ENCODE data around the gene PIGZ.

DNA sequence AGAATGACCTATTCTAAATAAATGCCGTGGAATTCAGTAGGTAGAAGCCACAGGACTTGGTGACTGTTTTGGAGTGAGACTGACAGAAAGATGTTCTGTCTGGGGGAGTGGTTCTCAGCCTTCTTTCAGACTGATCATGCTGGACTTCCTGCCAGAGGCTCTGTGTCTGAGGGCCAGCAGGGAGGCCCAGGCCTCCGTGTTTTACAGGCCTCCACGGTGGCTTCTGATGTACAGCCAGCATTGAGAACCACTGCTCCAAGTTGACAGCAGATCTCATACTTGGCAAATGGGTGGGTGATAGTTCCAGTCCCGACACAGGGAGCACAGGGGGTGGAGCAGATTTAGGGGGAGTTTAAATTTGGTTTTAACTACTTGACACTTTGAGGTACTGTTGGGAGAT, 6.7 kb upstream of the PIGZ start:
- TF ChIP-seq POLR2A (IDR thresholded peaks at IDR 0.05; ENCODE audit: borderline replicate concordance, extremely low read depth, insufficient read depth, insufficient read length): no peak
- TF ChIP-seq, protein P1, sequence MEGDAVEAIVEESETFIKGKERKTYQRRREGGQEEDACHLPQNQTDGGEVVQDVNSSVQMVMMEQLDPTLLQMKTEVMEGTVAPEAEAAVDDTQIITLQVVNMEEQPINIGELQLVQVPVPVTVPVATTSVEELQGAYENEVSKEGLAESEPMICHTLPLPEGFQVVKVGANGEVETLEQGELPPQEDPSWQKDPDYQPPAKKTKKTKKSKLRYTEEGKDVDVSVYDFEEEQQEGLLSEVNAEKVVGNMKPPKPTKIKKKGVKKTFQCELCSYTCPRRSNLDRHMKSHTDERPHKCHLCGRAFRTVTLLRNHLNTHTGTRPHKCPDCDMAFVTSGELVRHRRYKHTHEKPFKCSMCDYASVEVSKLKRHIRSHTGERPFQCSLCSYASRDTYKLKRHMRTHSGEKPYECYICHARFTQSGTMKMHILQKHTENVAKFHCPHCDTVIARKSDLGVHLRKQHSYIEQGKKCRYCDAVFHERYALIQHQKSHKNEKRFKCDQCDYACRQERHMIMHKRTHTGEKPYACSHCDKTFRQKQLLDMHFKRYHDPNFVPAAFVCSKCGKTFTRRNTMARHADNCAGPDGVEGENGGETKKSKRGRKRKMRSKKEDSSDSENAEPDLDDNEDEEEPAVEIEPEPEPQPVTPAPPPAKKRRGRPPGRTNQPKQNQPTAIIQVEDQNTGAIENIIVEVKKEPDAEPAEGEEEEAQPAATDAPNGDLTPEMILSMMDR (IDR thresholded peaks at IDR 0.05 in 2 of 3, conservative IDR thresholded peaks at IDR 0.05 in 1 of 3; ENCODE audit: borderline replicate concordance in 1 of 3, insufficient read depth in 1 of 3, low read depth in 2 of 3, low read length in 2 of 3): no peak
- TF ChIP-seq, protein P2, sequence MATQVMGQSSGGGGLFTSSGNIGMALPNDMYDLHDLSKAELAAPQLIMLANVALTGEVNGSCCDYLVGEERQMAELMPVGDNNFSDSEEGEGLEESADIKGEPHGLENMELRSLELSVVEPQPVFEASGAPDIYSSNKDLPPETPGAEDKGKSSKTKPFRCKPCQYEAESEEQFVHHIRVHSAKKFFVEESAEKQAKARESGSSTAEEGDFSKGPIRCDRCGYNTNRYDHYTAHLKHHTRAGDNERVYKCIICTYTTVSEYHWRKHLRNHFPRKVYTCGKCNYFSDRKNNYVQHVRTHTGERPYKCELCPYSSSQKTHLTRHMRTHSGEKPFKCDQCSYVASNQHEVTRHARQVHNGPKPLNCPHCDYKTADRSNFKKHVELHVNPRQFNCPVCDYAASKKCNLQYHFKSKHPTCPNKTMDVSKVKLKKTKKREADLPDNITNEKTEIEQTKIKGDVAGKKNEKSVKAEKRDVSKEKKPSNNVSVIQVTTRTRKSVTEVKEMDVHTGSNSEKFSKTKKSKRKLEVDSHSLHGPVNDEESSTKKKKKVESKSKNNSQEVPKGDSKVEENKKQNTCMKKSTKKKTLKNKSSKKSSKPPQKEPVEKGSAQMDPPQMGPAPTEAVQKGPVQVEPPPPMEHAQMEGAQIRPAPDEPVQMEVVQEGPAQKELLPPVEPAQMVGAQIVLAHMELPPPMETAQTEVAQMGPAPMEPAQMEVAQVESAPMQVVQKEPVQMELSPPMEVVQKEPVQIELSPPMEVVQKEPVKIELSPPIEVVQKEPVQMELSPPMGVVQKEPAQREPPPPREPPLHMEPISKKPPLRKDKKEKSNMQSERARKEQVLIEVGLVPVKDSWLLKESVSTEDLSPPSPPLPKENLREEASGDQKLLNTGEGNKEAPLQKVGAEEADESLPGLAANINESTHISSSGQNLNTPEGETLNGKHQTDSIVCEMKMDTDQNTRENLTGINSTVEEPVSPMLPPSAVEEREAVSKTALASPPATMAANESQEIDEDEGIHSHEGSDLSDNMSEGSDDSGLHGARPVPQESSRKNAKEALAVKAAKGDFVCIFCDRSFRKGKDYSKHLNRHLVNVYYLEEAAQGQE (IDR thresholded peaks at IDR 0.05; ENCODE audit: low read depth): no peak
- no peak for TF ChIP-seq FOSL1 (IDR thresholded peaks at IDR 0.05; ENCODE audit: low read depth)

Data from HCT116 (cell line).